Adrenal gland (tissue), 5 donors: ENCODE data around the gene DMXL2.

Experiments used
- POLR2A ChIP-seq, 2 donors: fragments of 450-650 bp; IDR thresholded peaks; one replicate each; pipeline ENCODE4 v1.6.1; 2017; ENCODE audit warnings: antibody characterized with exemption in 2 of 2, mild to moderate bottlenecking in 2 of 2, moderate library complexity in 1 of 2
- TF ChIP-seq, protein P1 (sequence below), 6 experiments: fragments of 450-650 bp in 4 of 6; fragments of 200-600 bp in 2 of 6; sonication (generic) in 1 of 6; IDR thresholded peaks; 1 replicate in 5 of 6; 2 replicates in 1 of 6; pipeline versions ENCODE4 v1.5.1 to v1.8.0; 2016 to 2021; ENCODE audit warnings: antibody characterized with exemption in 6 of 6, mild to moderate bottlenecking in 2 of 6, moderate library complexity in 1 of 6
- donor health status: DM: no; HTN: no; CAD: no.

DNA sequence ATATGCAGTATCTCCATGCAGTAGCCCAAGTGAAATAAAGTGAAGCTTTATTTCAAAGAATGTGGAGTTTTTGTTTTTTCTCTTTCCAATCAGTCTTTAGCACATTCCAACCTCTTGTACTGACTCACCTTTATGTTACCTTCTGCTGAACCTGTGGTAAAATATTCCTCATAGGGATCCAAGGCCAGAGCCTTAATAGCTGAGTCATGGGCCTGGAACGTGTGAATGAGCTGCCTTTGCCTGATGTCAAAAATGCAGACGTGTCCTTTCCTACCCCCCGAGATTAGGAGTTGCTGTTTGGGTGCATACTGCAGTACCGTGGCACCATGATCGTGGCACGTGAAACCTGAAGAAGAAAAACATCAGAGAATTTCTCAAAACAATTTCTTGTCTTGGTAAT lies 172.6 kb downstream of the DMXL2 start:
- no peak for TF ChIP-seq POLR2A (IDR thresholded peaks at IDR 0.05)
- TF ChIP-seq, protein P1, sequence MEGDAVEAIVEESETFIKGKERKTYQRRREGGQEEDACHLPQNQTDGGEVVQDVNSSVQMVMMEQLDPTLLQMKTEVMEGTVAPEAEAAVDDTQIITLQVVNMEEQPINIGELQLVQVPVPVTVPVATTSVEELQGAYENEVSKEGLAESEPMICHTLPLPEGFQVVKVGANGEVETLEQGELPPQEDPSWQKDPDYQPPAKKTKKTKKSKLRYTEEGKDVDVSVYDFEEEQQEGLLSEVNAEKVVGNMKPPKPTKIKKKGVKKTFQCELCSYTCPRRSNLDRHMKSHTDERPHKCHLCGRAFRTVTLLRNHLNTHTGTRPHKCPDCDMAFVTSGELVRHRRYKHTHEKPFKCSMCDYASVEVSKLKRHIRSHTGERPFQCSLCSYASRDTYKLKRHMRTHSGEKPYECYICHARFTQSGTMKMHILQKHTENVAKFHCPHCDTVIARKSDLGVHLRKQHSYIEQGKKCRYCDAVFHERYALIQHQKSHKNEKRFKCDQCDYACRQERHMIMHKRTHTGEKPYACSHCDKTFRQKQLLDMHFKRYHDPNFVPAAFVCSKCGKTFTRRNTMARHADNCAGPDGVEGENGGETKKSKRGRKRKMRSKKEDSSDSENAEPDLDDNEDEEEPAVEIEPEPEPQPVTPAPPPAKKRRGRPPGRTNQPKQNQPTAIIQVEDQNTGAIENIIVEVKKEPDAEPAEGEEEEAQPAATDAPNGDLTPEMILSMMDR (IDR thresholded peaks at IDR 0.05): no peak
